Liver (tissue), 3 donors: ENCODE measurements around the gene RGS7.

Experiments
- JUND ChIP-seq, 2 donors: IDR thresholded peaks; 2 replicates each; pipeline ENCODE4 v1.6.1; 2016; ENCODE audit warnings: antibody characterized with exemption in 2 of 2
- NR2F2 ChIP-seq: IDR thresholded peaks from 2 replicates; pipeline ENCODE4 v1.6.1; 2016; ENCODE audit warnings: antibody characterized with exemption
- TF ChIP-seq, protein P1 (sequence below): fragments of 150-350 bp; IDR thresholded peaks from 2 replicates; pipeline ENCODE4 v1.5.1; 2017; ENCODE audit warnings: improper control_type of control experiment, low read depth, low read length; ENCODE audit not compliant: missing input control
- donor health status: healthy.
- donor health status: healthy.

DNA sequence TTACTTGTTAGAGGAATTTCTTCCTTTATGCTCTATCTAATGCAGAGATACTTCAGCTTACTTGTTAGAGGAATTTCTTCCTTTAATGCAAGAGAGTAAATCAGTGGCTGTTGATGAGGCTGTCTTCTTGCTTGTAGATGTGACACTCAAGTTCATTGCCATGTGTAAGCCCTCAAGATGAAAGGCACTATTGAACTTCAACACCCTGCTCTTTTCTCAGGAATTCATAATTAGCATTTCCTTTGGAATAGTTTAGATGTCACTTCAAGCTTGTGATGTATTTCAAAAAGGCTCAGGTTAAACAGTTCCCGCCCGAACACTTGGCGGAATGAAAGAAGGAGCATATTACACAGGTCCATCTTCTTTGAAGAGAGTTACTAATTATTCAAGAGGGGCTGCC is 251.9 kb downstream of the RGS7 start:
- TF ChIP-seq, protein P1, sequence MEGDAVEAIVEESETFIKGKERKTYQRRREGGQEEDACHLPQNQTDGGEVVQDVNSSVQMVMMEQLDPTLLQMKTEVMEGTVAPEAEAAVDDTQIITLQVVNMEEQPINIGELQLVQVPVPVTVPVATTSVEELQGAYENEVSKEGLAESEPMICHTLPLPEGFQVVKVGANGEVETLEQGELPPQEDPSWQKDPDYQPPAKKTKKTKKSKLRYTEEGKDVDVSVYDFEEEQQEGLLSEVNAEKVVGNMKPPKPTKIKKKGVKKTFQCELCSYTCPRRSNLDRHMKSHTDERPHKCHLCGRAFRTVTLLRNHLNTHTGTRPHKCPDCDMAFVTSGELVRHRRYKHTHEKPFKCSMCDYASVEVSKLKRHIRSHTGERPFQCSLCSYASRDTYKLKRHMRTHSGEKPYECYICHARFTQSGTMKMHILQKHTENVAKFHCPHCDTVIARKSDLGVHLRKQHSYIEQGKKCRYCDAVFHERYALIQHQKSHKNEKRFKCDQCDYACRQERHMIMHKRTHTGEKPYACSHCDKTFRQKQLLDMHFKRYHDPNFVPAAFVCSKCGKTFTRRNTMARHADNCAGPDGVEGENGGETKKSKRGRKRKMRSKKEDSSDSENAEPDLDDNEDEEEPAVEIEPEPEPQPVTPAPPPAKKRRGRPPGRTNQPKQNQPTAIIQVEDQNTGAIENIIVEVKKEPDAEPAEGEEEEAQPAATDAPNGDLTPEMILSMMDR = no peak
- TF ChIP-seq NR2F2 (no peak), JUND (IDR thresholded peaks at IDR 0.05) (no peak)
